ENCODE results near the gene NAP1L4.
"Not testable (repeated sequence)": the region's sequence is repeated elsewhere in the genome, so short reads cannot be mapped to it uniquely, and the experiment has no call there.

NAP1L4 gene

DNA sequence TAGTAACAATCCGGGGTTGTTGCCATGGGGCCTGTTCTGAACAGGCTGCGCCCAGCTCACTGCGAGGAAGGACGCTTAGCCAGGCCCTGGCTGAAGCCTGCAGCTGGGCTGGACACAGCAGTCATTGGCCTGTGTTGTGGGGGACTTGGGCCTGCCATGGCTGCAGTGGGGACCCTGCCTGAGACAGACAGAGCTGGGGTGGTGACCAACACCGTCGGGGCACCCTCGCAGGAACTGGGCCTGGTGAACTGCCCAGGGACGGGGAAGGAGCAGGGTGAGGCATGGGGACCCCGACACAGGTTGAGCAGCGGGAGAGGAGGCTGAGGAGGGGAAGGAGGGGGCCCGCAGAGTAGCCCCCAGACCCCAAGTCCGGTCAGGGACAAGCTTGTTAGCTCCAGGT lies 71.8 kb downstream of the NAP1L4 start:
- DNase-seq = no peak

DNA sequence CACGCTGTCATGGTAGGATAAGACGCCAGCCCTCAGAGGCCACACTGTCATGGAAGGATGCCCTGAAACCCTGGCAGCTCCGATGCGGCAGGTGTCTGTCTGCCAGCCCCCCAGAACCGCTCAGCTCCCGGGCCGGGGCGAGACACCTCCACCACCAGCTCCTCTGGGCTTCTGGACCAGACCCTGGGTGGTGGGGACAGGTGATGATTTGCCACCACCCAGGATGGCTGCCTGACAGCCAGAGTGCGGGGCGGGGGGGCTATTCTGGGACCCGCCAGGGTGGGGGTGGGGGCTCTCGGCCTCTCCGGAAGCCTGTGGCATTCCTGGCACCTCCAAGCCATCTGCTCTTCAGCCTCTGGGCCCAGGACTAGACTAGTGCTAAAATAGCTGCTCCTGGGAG lies 72.3 kb downstream of the NAP1L4 start:
- DNase-seq = no peak

DNA sequence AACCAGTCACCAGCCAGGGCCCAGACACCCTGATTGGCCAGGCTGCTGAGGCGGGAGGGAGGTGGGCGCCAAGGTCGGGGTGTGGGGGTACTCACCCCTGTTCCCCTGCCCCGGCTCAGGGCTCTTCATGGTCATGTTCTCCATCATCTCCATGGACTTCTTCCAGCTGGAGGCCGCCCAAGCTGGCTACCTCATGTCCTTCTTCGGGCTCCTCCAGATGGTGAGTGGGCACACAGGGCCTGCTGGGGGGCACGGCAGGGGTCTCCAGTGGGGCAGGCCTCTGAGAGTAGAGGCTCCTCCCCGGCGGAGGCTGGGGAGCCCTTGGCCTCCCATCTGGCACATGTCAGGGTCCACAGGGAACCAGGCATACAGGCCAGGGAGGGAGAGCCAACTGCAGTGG lies 72.9 kb downstream of the NAP1L4 start:
- no peak for DNase-seq

DNA sequence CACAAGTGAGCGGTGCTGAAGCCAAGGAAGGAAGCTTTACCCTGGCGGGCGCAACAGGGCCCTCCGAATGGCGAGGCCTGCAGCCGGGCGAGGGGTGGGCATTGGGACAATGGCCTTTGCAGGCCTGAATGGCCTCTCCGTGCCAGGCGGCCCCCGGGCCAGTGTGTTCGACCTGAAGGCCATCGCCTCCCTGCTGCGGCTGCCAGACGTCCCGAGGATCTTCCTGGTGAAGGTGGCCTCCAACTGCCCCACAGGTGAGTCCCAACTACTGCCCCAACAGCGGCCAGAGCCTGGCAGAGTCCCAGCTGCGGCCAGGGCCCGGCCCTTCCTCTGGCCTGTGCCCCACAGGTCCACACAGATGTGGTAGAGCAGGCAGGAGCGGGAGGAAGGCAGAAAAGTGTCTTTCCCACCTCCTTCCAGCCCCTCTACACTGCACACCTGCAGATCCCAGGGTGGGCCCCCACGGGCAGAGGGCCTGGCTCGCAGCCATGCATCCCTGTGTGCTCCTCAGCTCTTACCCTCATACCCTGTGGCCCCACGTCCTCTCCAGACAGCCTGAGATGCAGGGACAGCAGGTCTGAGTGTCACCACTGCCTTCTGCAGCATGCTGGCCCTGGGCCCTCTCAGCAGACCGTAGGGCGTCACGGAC lies 74.2 kb downstream of the NAP1L4 start:
- DNase-seq = no peak

DNA sequence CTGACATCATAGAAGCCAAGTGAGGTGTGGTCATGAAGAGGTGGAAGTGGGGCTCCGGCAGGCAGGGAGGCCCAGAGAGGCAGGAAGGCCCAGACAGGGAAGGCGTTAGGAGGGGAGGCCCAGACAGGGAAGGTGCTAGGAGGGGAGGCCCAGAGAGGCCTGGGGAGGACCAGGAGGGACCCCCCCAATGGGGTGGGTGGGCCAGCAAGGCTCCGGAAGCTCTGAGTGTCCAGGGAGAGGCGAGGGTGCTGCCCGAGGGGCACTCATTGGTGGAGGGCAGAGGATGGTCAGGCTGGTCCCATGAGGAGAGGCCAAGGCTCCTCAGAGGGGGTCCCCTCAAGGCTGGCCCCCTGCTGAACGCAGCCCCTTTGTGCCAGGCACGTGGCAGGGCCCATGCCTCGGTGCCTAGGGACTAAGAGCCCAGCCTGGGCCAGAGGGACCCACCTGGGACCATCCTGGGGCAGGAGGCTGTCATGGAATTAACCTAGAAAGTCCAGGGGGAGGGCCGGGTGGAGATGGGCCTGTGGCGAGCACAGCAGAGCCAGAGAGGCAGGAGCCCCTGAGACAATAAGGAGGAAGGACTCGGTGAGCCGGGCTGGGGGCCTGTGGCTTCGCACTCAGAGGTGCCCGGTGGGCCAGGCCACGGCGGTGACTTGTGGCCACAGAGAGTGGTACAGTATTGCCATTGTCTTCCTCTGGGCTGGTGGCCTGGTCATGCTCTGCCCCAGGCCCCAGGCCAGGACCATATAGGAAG lies 75.1 kb downstream of the NAP1L4 start:
- DNase-seq = no peak

DNA sequence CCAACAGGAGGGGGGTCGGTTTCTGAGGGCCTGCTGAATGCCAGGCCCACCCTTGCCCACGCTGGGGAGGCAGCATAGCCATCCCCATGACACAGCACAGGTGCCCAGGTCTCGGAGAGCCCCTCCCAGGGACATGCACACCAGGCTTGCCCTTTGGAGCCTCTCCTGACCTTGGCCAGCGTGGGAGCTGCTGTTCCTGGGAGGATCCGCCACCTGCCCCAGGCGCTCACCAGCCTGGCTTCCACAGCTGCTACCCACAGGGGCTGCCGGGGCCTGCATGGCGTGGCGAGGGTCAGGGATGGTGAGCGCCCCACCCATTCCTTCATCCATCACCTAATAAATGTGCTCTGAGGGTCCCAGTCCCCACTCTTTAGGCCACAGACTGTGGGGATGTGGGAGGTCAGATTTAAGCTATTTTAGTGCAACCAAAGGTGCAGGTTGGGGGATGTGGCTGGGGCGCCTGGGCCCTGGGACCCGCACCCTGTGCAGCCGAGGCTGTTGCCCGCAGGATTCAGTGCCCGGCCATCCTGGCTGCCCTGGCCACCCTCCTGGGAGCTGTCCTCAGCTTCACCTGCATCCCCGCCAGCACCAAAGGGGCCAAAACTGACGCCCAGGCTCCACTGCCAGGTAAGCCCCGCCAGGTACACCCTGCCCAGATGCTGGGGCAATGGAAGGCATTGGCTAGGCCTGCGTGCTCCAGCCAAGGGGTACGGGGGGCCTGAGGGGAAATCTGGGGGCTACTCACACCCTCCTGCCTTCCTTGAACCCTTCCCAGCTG lies 75.8 kb downstream of the NAP1L4 start:
- no peak for DNase-seq

DNA sequence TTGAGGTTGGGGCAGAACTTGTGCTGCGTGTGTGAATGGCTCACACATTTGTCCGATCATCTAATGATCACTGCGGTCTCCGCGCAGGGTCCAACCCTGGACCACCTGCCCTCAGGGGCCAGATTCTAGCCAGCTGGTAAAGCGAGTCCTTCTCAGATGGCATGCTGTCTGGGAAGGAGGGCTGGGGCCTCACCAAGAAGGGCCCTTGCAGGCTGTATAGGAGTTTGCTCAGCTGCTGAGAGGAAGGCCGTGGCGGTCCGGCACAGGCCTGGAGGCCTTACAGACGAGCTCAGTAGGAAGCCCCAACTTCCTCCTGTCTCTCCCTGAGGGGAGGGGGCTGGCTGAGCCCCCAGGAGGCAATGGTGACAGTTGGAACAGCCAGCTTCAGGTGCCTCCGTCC lies 76.7 kb downstream of the NAP1L4 start:
- no peak for DNase-seq

DNA sequence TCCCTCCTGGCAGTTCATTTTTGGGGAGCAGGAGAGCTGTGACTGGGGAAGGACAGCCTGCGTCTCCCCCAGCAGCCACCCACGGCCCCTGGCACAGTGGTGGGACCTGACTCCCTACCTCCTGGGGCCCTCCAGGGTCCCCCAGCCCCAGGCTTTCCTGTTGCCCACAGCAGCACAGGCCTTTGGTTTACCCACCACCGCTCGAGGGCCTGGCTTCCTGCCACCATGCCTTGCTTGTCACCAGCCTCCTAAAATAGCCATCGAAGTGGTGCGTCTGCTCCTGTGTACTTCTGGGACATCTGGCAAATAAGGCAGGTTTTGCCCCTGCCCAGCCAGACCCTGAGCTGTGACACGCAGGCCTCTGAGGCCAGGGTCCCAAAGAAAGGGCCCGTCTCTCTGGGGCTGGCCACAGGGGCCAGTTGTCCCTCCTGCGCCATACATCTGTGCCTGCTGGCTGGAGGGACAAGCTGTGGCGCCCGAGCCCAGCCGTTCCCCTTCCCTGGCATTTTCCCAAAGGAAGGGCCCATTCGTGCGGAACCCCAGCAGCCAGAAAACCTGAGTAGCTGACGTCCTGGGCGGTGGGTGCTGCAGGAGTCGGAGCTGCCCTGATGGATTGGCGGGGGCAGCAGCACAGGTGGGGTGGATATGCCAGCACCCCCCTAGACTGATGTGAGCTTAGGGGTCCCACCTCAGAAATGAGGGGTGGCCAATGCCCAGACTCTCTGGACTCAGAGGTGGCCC lies 77.5 kb downstream of the NAP1L4 start:
- no peak for DNase-seq

DNA sequence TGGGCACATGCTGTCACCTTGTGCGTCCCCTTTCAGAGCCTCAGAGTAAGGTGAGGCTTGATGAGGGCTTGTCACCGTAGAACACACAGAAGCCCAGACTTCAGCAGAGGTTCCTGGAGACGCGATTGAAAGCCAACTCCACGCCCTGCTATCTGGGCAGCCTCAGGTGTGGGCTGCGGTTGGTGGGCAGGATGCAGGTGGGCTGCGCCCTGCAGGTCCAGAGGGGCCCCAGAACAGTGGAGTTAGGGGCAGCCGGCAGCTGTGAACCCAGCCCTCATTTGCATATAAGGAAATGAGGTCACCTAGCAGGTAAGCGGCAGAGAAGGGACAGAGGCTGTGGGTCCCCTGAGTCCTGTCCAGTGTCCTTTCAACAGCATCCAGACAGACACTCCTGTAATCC lies 78.4 kb downstream of the NAP1L4 start:
- no peak for DNase-seq

DNA sequence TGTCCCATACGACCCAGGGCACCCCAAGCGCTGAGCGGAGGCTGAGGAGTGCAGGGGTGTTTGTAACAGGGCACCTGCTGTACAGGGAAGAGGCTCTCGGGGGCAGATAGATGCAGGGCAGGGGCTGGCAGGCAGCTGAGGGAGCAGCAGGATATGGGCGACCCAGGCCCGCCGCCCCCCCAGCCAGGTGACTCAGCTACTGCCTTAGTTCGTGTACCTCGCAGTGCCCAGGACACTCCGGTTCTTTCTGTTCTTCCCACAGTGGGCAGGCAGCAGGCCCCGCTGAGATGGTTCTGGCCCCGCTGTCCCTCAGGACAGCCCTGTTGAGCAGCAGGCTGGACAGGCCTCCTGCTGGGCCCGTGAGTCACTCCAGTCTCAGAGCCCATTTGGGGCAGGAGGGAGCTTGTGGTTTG lies 79.1 kb downstream of the NAP1L4 start:
- DNase-seq = no peak

DNA sequence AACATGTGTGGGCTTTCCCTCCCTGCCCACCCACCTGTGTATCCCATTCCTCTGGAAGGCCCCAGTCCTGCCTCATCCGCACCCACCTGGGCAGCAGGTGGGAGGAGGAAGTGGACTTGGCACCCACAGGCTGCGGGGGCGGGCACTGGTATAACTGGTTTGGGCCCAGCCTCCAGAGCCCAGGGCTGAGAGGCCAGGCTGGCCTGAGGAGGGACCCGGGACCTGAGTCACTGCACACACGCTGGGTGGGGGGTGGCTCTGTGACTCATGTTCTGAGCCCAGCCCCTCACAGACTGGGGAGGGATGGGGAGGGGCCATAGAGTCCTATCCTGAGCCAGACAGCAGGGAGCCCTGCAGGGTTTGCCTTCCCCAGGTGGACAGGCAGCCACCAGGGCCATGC lies 79.6 kb downstream of the NAP1L4 start:
- no peak for DNase-seq

DNA sequence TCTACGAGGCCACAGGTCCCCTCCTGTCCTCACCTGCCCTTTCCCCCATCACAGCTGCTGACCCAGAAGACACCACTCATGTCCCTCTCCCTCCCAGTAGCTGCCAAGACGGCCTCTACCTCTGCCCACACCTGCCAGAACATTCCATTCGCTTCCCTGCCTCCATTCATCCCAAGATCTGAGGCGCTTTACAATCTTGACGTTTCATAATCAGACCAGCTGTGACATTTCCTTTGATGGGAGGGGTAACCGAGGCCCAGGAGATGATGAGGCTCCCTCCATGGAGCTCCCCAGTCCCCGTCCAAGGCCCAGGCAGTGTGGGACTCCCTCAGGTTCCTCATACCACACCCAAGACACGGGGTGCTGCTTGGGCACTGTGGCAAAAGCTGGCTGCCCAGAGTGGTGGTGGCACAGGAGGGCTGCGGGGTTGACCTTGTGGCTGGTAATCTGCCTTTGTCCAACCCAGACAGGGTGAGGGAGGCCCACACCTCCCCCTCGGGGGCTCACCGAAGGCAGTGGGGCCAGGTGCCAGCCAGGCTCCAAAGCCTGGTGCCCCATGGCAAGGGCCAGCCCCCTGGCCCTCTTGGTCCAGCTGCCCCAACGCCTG lies 80.2 kb downstream of the NAP1L4 start:
- DNase-seq = no peak

DNA sequence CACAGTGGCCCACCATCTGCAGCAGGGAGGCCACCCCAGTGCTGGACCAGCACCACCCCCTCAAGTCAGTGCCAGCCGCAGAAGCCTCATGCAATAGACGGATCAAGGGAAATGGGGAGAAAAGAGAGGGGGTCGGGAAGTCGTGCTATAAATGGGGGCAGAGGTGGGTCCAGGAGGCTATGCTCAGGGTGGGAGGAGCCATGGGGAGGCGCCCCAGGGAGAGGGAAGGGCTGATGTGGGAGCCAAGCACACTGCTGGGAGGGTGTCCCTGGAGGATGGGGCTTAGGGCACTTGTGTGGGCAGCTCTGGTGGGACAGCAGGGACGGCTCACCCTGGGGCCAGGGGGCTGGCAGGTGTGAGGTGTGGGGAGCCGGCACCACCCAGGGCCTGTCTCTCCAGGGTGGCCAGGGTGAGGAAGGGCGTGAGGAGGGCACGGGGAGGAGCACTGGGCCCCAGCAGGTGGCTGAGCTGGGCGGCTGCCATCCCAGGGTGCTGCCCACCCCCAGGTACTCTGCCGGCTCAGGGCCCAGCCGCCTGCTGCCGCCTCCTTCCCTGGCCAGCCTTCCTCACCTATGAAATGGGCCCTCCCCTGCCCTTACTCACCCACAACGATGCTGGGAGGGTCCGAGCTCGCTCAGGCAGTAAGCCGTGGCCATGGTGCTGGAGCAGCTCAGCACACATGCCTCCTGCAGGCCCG lies 80.9 kb downstream of the NAP1L4 start:
- DNase-seq = no peak

DNA sequence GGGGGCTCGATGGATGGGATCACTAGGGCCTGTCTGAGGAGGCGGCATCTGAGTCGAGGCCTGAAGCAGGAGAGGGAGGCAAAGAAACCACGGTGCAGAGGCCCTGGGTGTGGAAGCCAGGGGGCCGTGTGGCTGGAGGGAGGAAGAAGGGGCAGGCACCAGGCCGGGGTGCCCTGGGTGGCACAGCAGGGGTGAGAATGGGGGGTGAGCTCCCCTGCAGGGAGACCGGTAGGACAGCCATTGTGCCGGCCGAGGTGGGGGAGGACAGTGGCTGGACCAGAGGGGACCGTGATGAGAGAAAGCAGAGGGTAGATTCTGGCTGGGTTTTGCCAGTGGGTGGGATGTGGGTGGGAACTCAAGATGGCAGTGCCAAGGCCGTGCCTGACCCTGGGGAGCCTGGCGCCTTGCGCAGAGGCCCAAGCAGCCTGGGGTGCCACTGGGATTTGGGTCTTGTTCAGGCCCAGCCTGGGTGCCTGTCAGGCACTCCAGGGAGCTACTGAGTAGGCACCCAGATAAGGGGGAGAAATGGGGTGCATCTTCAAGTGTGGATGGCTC lies 81.7 kb downstream of the NAP1L4 start:
- no peak for DNase-seq

DNA sequence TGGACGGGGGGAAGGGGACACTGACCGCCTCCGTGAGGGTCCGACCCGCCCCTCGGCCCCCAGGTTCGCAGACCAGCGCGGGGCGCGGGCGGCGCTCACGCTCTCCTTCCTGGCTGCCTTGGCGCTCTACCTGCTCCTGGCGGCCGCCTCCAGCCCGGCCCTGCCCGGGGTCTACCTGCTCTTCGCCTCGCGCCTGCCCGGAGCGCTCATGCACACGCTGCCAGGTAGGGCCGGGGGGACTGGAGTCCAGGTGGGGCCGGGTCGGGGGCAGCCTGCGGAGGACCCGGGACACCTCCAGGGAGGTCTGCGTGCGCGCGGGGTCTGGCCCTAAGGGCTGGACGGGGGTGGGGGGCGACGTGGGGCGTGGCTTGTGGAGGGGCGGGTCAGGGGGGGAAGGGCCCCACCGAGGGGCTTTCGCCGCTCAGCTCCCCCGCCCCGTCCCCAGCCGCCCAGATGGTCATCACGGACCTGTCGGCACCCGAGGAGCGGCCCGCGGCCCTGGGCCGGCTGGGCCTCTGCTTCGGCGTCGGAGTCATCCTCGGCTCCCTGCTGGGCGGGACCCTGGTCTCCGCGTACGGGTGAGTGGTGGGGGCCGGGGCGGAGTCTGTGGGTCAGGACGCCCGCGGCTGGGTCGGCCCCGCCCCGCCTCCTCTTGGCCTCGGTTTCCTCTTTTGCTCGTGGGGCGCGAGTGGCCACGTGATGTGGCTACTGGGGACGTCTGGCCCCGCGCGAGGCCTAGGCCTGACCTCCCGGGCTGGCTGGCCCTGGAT lies 82.8 kb downstream of the NAP1L4 start:
- no peak for DNase-seq

DNA sequence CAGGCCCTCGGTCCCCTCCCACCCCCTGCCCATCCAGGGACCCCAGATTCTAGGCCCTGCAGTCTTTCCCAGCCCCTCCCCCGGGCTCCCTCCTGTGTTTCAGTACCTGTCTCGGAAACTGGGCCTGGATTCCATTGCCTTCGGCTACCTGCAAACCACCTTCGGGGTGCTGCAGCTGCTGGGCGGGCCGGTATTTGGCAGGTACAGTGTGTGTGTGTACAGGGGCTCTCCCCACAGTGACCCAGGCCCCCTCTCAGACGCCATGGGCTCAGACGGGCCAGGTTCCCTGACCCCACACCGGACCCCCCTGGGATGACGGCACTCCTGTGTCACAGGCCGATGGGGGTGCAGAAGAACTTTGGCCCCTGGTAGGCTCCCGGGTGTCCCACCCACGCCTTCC lies 84.0 kb downstream of the NAP1L4 start:
- no peak for DNase-seq

DNA sequence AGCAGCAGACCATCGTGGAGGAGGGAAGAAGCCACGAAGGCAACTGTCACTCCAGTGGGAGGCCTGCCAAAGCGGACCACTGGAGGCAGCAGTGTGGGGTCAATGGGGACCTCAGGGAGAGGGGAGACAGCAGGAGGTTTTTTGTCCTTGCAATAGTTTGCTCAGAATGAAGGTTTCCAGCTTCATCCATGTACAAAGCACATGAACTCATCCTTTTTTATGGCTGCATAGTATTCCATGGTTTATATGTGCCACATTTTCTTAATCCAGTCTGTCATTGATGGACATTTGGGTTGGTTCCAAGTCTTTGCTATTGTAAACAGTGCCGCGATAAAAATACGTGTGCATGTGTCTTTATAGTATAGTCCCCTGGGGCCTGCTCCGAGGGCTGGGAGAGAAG lies 86.8 kb downstream of the NAP1L4 start:
- not testable (repeated sequence) for DNase-seq

DNA sequence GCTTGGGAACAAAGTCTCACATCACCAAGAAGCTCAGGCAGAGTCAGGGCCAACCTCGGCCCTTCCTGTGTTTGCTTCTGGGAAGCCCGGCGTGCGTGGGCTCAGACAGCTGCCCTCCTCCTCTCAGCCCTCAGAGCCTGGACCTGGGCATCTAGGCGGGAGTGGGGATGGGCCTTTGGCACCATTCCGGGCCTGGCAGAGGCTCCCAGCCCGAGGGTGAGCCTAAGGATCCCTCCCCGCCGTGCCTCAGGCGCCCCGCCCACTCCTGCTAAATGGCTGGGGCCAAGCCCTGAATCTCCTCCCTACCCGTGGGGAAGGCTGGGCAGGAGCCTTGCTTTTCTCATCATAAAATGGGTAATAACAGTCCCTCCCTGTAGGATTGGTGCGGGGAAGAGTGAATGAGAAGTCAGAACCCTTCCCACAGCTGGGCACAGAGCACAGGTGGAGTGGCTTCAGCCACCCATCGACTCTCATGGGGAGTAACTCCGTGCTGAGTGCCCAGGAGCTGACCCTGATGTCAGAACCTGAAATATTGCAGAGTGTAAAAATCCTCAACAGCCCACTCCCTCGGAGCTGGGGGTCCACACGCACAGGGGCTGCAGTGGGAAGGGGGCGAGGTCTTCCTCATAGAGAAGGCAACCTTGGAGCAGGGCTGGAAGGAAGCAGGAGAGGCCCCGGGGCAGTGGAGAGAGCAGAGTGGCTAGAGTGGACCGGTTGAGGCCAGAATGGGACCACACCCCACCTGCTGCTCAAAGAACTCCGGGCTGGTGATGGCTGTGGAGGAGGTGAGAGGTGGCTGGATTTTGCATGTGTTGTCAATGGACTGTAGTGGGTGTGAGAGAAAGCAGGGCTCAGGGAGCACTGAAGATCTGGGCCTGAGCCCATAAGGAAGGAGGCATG lies 87.7 kb downstream of the NAP1L4 start:
- DNase-seq = no peak

DNA sequence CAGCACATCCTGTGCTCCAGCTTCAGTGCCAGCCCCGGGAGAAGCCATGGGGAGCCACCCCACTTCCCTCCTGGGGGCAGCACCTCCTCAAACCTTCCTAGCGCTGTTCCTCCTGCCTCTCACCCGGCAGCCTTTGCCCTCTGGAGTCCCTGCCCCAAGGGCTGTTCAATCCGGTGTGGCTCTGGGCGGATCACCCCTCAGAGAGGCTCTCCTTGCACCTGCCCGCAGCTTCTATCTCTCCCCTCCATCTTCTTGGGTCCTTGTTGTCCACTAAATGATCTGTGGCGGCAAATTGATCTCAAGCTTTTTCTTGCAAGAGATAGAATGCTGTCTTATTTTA lies 88.5 kb downstream of the NAP1L4 start:
- no peak for DNase-seq

Data from GOT3 (cell line).